Hepatocyte (in vitro differentiated cells): Measurements from ENCODE around the gene SIGLEC11. TPM values are rescaled to one million over a fixed set of nuclear protein-coding genes. Genes with fewer than 3 reads are reported as not detected.

Experiments
- DNase-seq: peaks from one replicate; pipeline ENCODE4 v3.0.0-alpha.2; 2016; ENCODE audit warnings: low spot score
- H2AFZ ChIP-seq: fragments of 200-600 bp; sonication (generic); 2 replicates; pipeline ENCODE4 v1.6.0; 2016; ENCODE audit warnings: antibody characterized with exemption, mild to moderate bottlenecking
- H3K27ac ChIP-seq: fragments of 200-600 bp; sonication (generic); 2 replicates; pipeline ENCODE4 v1.5.1; 2016; ENCODE audit warnings: mild to moderate bottlenecking
- H3K27me3 ChIP-seq: fragments of 200-600 bp; sonication (generic); 2 replicates; pipeline ENCODE4 v1.6.1; 2016
- H3K36me3 ChIP-seq: fragments of 200-600 bp; sonication (generic); replicated peaks from 2 replicates; pipeline ENCODE4 v1.5.1; 2016; ENCODE audit warnings: low read depth; ENCODE audit not compliant: insufficient read depth
- H3K4me1 ChIP-seq: fragments of 200-600 bp; sonication (generic); 2 replicates; pipeline ENCODE4 v1.5.1; 2016; ENCODE audit warnings: mild to moderate bottlenecking, moderate library complexity; ENCODE audit not compliant: insufficient read depth
- H3K4me2 ChIP-seq: fragments of 200-600 bp; sonication (generic); 2 replicates; pipeline ENCODE4 v1.6.0; 2016
- H3K4me3 ChIP-seq: fragments of 200-600 bp; sonication (generic); 2 replicates; pipeline ENCODE4 v1.5.1; 2016; ENCODE audit warnings: mild to moderate bottlenecking
- H3K79me2 ChIP-seq: fragments of 200-600 bp; sonication (generic); 2 replicates; pipeline ENCODE4 v1.6.0; 2017; ENCODE audit warnings: mild to moderate bottlenecking
- H3K9me2 ChIP-seq: fragments of 200-600 bp; sonication (generic); replicated peaks from 2 replicates; pipeline ENCODE4 v1.6.0; 2017; ENCODE audit warnings: mild to moderate bottlenecking; ENCODE audit not compliant: insufficient read depth
- H3K9me3 ChIP-seq: fragments of 200-600 bp; sonication (generic); 2 replicates; pipeline ENCODE4 v1.5.1; 2016; ENCODE audit warnings: low read depth, mild to moderate bottlenecking
- H4K20me1 ChIP-seq: fragments of 200-600 bp; sonication (generic); 2 replicates; pipeline ENCODE4 v1.6.0; 2016; ENCODE audit warnings: mild to moderate bottlenecking; ENCODE audit not compliant: insufficient read depth, poor library complexity, severe bottlenecking
- EZH2 ChIP-seq: fragments of 200-600 bp; sonication (generic); IDR thresholded peaks from 2 replicates; pipeline ENCODE4 v1.6.1; 2016; ENCODE audit warnings: antibody characterized with exemption, mild to moderate bottlenecking, borderline replicate concordance
- EZH2phosphoT487 ChIP-seq: fragments of 200-600 bp; sonication (generic); IDR thresholded peaks from one replicate; pipeline ENCODE4 v1.6.1; 2018; ENCODE audit warnings: antibody characterized with exemption, mild to moderate bottlenecking, low read depth, moderate library complexity; ENCODE audit not compliant: unreplicated experiment, severe bottlenecking
- whole genome bisulfite sequencing: methylation state at CpG from one replicate; pipeline ENCODE4 v1.1.6; 2016; ENCODE audit warnings: low lambda C conversion rate; ENCODE audit errors: missing lambda C conversion rate; 5-methylcytosine and 5-hydroxymethylcytosine counted together
- polyA plus RNA-seq: library from polyadenylated mRNA; unstranded; fragments of >200 nt; fragmentation: Nextera tagmentation; extraction: Ambion mirVana; gene quantifications from 2 replicates; pipeline ENCODE4 v1.2.1, GENCODE V29; 2016
- total RNA-seq: library from RNA; depleted of rRNA; stranded (reverse); fragments of >200 nt; gene quantifications from 2 replicates; pipeline ENCODE4 v1.2.3, GENCODE V29; 2014
- TF ChIP-seq, protein P1 (sequence below): fragments of 200-600 bp; sonication (generic); IDR thresholded peaks from 2 replicates; pipeline ENCODE4 v1.5.1; 2016; ENCODE audit warnings: antibody characterized with exemption, mild to moderate bottlenecking; ENCODE audit not compliant: poor library complexity

SIGLEC11 gene
- total and polyA plus RNA-seq, 2 experiments from 2014 or later, result 6.0 to 15.8 TPM

DNA sequence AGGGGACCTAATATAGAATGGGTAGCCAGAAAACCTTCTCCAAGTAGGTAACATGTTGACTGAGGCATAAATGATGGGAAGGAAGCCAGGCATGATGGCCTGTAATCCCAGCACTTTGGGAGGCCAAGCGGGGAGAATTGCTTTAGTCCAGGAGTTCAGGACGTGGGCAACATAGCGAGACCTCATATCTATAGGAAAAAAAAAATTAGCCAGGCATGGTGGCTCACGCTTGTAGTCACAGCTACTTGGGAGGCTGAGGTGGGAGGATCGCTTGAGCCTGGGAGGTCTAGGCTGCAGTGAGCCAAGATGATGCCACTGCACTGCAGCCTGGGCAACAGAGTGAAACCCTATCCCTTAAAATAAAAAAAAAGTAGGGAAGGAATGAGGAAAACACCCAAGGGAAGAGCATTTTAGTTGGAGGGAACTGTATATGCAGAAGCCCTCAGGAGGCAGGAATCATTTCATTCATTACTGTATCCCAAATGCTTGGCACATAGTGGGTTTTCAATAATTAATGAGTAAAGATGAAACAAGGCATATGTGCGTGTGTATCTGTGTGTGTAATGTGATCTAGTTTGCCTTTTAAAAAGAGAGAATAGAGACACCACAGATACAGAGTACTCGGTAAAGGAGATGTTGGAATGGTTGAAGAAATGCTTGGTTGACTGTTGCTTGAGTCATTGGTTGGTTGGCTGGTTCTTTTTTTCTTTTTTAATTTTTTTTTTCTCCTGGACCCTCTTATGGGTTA lies 29.5 kb downstream of the SIGLEC11 start:
- H3K36me3 ChIP-seq, result no peaks in the 10 kb centered on the region
- no peak overlapping the region for H3K27ac ChIP-seq
- H3K9me2 ChIP-seq, result no peaks in the 10 kb centered on the region
- no peak for DNase-seq
- H4K20me1 ChIP-seq, result no peaks in the 10 kb centered on the region
- H3K9me3 ChIP-seq, result no peaks in the 10 kb centered on the region
- peaks cover 8% of the 10 kb centered on the region for H3K4me1 ChIP-seq
- no peak overlapping the region for H2AFZ ChIP-seq
- WGBS, result over 99% methylated on average over 7 of the region's 7 CpGs
- no peaks in the 10 kb centered on the region for H3K27me3 ChIP-seq
- no peak overlapping the region for H3K4me3 ChIP-seq
- no peak for TF ChIP-seq EZH2phosphoT487
- TF ChIP-seq EZH2, result no peak
- TF ChIP-seq, protein P1, sequence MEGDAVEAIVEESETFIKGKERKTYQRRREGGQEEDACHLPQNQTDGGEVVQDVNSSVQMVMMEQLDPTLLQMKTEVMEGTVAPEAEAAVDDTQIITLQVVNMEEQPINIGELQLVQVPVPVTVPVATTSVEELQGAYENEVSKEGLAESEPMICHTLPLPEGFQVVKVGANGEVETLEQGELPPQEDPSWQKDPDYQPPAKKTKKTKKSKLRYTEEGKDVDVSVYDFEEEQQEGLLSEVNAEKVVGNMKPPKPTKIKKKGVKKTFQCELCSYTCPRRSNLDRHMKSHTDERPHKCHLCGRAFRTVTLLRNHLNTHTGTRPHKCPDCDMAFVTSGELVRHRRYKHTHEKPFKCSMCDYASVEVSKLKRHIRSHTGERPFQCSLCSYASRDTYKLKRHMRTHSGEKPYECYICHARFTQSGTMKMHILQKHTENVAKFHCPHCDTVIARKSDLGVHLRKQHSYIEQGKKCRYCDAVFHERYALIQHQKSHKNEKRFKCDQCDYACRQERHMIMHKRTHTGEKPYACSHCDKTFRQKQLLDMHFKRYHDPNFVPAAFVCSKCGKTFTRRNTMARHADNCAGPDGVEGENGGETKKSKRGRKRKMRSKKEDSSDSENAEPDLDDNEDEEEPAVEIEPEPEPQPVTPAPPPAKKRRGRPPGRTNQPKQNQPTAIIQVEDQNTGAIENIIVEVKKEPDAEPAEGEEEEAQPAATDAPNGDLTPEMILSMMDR, result no peak
- peaks cover 17% of the 10 kb centered on the region for H3K79me2 ChIP-seq
- H3K4me2 ChIP-seq, result no peak overlapping the region

DNA sequence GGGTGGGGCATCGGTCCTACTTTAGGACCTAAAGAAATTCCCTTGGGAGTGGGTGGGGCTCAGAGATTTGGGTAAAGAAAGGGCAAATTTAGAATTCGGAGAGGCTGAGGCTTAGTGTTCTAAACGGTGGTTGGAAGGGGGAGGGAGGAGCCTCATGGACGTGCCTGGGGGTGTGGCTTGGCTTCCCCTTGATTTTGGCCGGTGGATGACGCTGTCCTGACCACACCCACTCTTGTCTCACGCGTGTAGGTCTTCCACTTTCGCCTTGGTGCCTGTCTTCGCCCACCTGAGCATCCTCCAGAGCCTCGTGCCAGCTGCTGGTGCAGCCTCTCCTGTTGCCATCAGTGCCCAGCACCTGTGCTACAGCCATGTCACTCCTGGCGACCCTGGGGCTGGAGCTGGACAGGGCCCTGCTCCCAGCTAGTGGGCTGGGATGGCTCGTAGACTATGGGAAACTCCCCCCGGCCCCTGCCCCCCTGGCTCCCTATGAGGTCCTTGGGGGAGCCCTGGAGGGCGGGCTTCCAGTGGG lies 30.4 kb downstream of the SIGLEC11 start:
- no peak overlapping the region for H3K4me3 ChIP-seq
- peaks cover 26% of the 10 kb centered on the region for H3K79me2 ChIP-seq
- peak overlapping the region; percentile 84 for H3K4me2 ChIP-seq

DNA sequence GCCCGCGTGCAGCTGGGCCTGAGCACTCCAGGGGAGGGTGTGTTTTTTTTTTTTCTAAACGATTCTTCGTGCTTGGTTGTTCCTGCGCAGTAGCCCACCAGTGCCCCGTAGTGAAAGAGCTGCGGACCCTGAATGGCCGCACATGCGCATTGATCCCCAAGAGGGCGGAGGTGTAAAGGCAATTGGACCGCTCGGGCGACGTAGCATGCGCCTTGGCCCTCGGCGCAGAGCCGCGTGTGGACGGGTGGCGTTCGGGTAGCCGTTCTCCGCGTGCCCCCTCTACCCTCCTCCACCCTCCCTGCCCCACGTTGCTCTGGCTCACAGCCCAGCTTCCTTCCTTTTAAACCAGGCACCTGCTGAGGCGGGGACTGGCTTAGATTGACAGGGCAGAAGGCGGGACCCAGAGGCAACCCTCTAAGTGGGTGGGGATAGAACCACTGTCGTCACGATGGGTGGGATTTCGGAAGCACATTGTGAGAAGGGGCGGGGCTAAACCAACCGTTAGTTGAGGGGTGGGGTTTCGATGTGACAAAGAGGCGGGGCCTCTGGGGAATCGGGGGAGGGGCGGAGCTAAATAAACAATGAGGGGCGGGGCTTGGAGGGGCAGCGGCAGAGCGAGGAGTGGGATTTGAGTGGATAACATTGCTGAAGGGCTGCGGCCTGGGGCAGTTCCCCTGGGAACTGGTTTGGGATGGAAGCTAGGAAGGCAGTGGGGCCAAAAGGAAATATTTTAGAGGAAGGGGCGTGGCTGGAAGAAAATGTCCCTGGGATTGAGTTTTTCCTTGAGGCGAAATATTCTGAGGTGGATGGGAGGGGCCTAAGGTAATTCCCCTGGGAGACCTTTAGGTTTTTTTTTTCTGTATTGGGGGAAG lies 31.1 kb downstream of the SIGLEC11 start:
- peak; percentile 95 for DNase-seq
- Histone ChIP-seq H3K4me3 (peak overlapping the region; percentile 80), H3K4me2 (peak overlapping the region; percentile 84), H3K4me1 (peaks cover 8% of the 10 kb centered on the region), H3K79me2 (peaks cover 33% of the 10 kb centered on the region), H2AFZ (peak overlapping the region; percentile 91), H4K20me1 (no peaks in the 10 kb centered on the region), H3K9me2 (no peaks in the 10 kb centered on the region), H3K9me3 (no peaks in the 10 kb centered on the region), H3K27ac (peak overlapping the region; percentile 98), H3K27me3 (no peaks in the 10 kb centered on the region), H3K36me3 (no peaks in the 10 kb centered on the region)
- TF ChIP-seq EZH2 (no peak), EZH2phosphoT487 (no peak)
- TF ChIP-seq, protein P1, result no peak
- 8% methylated on average over 38 of the region's 43 CpGs for WGBS

More for the DNA sequence above, 30.4 kb downstream of the SIGLEC11 start:
- Histone ChIP-seq H3K9me3 (no peaks in the 10 kb centered on the region), H3K9me2 (no peaks in the 10 kb centered on the region), H3K36me3 (no peaks in the 10 kb centered on the region), H4K20me1 (no peaks in the 10 kb centered on the region), H3K27ac (no peak overlapping the region), H3K27me3 (no peaks in the 10 kb centered on the region), H2AFZ (no peak overlapping the region), H3K4me1 (peaks cover 8% of the 10 kb centered on the region)
- WGBS, result 74% methylated on average over 12 of the region's 15 CpGs
- TF ChIP-seq, protein P1, result no peak
- TF ChIP-seq EZH2phosphoT487, result no peak
- TF ChIP-seq EZH2, result no peak
- no peak for DNase-seq
